ENCODE data around the gene NSMCE1. TPM values are rescaled to one million over a fixed set of nuclear protein-coding genes. Genes with fewer than 3 reads are reported as not detected.
A peak's percentile ranks its signal among the peaks of the same experiment; 100 is the strongest.
"Not testable (repeated sequence)": the region's sequence is repeated elsewhere in the genome, so short reads cannot be mapped to it uniquely, and the experiment has no call there.

The NSMCE1 gene
- total and polyA plus RNA-seq, 8 donors: 27.6 to 37.9 (median 31.7) TPM

DNA sequence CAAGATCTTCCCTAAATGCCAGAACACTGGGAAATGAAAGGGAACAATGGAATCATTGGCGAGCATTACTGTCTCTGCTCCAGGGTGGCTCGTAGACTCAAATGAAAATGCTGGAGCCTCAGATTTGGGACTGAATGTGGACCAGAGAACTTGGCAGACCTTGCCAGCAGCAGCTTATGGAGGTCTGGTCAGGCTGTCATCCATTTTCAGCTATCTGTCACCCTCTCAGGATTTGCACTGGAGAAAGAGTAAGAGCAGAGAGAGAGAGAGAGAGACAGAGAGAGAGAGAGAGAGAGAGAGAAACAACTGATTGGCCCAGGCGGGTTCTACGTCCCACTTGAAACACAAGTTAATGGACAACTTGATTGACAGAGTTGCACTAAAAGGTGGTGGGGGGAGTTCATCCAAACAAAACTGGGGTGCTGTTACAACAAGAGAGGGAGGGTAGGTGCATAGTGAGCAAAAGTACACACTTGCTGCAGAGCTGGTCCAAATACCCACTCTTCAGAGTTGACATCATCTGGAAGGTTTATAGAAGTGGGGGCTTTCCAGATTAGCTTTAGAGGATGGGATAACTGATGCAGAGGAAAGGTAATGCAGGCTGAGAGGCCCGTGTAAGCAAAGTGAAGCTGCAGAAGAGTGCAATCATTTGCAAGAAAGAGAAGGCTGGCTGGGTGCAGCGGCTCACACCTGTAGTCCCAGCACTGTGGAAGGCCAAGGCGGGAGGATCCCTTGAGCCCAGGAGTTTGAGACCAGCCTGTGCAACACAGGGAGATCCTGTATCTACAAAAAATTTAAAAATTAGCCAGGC is 16.5 kb upstream of the NSMCE1 start:
- no peaks in the 10 kb centered on the region for H3K36me3 ChIP-seq
- no peaks in the 10 kb centered on the region for H3K4me1 ChIP-seq
- no peak for FAIRE-seq
- H3K4me3 ChIP-seq: no peak overlapping the region
- ATAC-seq: no peak
- TF ChIP-seq, protein P1, sequence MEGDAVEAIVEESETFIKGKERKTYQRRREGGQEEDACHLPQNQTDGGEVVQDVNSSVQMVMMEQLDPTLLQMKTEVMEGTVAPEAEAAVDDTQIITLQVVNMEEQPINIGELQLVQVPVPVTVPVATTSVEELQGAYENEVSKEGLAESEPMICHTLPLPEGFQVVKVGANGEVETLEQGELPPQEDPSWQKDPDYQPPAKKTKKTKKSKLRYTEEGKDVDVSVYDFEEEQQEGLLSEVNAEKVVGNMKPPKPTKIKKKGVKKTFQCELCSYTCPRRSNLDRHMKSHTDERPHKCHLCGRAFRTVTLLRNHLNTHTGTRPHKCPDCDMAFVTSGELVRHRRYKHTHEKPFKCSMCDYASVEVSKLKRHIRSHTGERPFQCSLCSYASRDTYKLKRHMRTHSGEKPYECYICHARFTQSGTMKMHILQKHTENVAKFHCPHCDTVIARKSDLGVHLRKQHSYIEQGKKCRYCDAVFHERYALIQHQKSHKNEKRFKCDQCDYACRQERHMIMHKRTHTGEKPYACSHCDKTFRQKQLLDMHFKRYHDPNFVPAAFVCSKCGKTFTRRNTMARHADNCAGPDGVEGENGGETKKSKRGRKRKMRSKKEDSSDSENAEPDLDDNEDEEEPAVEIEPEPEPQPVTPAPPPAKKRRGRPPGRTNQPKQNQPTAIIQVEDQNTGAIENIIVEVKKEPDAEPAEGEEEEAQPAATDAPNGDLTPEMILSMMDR (IDR thresholded peaks at IDR 0.05): no peak
- DNase-seq: no peak
- intact Hi-C loops (cut with DNase I): no loop called here
- 80 to 84% methylated on average over 7 of the region's 7 CpGs for whole genome bisulfite sequencing, 2 donors
- no peaks in the 10 kb centered on the region for H3K9me3 ChIP-seq
- H3K27me3 ChIP-seq: no peaks in the 10 kb centered on the region
- H3K27ac ChIP-seq: no peak overlapping the region

DNA sequence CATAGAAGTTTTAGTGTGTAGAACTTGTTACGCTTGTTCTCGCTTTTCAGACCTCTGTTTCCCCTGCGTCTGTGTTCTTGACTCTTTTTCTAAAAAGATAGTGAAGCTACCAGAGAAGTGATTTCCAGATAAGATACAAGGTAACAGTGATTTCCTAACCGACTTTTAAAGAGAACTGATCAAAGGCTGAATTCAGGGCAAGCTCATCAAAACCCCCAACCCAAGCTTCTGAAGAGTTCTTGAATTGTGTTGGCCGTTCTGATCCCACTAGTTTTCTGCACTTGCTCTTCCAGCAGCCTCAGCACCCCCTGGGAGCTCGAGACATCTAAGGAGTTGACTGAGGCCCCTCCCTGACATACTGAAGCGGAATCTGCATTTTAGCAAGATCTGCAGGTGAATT is 12.7 kb upstream of the NSMCE1 start:
- H3K27ac ChIP-seq: no peak overlapping the region
- H3K4me1 ChIP-seq: no peaks in the 10 kb centered on the region
- no peaks in the 10 kb centered on the region for H3K9me3 ChIP-seq
- intact Hi-C loops (cut with DNase I): no loop called here
- 68 to 75% methylated on average over 7 of the region's 7 CpGs for WGBS, 2 donors
- no peak overlapping the region for H3K4me3 ChIP-seq
- TF ChIP-seq, protein P1 (IDR thresholded peaks at IDR 0.05): no peak
- ATAC-seq (no peak), DNase-seq (no peak), FAIRE-seq (no peak)
- no peaks in the 10 kb centered on the region for H3K36me3 ChIP-seq
- no peaks in the 10 kb centered on the region for H3K27me3 ChIP-seq

DNA sequence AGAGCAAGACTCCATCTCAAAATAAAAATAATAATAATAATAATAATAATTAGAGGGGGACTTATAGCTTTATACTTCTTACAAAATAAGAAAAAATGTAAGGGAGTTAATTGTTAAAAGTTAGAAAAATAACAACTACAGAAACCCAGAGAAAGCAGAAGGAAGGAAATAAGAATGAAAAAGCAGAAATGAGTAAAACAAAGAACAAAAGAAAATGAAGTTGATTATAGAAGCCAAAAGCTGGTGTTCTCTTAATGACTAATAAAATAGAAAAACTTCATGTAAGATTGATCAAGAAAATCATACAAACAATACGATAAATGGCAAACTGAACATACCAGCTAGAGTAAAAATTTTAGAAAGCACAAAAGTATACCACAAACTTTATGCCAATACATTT is 6.8 kb upstream of the NSMCE1 start:
- H3K4me1 ChIP-seq: no peaks in the 10 kb centered on the region
- TF ChIP-seq, protein P1 (IDR thresholded peaks at IDR 0.05): no peak
- H3K9me3 ChIP-seq: no peaks in the 10 kb centered on the region
- no peaks in the 10 kb centered on the region for H3K27me3 ChIP-seq
- H3K4me3 ChIP-seq: no peak overlapping the region
- intact Hi-C loops (cut with DNase I): no loop called here
- DNase-seq: no peak
- no peak for ATAC-seq
- H3K36me3 ChIP-seq: no peaks in the 10 kb centered on the region
- no peak overlapping the region for H3K27ac ChIP-seq
- 88 to 93% methylated on average over 1 of the region's 1 CpG for WGBS, 2 donors
- FAIRE-seq: no peak

DNA sequence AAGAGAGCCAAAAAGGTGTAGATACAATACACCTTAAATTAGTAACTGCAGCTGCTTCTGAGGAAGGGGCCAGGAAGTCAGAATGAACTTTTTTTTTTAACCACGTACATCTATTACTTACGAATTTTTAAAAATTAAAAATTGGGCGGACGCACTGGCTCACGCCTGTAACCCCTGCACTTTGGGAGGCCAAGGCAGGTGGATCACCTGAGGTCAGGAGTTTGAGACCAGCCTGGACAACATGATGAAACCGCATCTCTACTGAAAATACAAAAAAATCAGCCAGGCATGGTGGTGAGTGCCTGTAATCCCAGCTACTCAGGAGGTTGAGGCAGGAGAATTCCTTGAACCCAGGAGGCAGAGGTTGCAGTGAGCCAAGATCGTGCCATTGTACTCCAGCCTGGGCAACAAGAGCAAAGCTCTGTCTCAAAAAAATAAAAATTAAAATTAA is 5.9 kb upstream of the NSMCE1 start:
- WGBS, 2 donors: 88 to 90% methylated on average over 7 of the region's 7 CpGs
- H3K9me3 ChIP-seq; H3K4me3 ChIP-seq; FAIRE-seq; H3K27ac ChIP-seq; H3K4me1 ChIP-seq; intact Hi-C loops (cut with DNase I); DNase-seq; H3K36me3 ChIP-seq; ATAC-seq; H3K27me3 ChIP-seq: not testable (repeated sequence)

DNA sequence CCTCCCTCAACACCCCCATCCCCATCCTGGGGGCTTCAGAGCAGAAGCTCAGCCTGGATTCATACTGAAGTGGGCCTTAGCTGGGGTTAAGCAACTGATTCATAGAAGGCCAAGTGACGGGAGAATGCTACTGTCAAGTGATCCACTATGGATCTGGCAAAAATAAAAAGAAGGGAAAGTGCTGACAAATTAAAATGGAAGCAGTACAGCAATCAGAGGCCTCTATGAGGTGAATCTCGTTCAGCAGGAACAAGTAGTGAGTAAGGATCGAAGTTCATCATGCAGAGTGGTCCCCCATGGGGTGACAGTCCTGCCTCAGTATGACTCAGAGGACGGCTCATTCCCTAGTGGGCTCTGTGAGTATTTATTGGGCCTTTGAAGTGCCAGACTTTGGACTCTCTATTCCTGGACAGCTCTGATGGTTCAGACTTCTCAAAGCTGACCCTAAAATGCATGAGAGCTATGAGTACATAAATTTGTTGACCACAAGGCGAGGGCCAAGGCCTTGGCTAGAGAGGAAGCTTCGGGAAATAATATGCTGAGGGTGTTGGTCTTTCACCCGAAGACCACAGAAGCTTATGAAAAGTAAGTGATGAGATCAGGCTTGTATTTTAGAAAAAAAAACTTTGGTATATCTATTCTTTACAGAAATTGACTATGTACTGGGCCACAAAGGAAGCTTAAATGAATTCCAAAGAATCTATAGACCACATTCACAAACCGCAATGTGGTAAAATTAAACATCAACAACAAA is 5.3 kb upstream of the NSMCE1 start:
- FAIRE-seq (no peak), ATAC-seq (peak in 1 of 4 donors; percentile 57)
- 83 to 90% methylated on average over 8 of the region's 8 CpGs for WGBS, 2 donors

More for the DNA sequence above, 5.3 kb upstream of the NSMCE1 start:
- DNase-seq: no peak
- intact Hi-C loops (cut with DNase I): no loop called here
- Histone ChIP-seq H3K36me3 (no peaks in the 10 kb centered on the region), H3K4me3 (no peak overlapping the region), H3K27ac (no peak overlapping the region), H3K9me3 (no peaks in the 10 kb centered on the region), H3K4me1 (peaks cover 0 to 5% (median 5%) of the 10 kb centered on the region in 3 donors), H3K27me3 (no peaks in the 10 kb centered on the region)
- TF ChIP-seq, protein P1 (IDR thresholded peaks at IDR 0.05): no peak

Measured in pancreas (tissue), 10 donors.